ENCODE measurements around the gene KIFAP3.
A peak's percentile ranks its signal among the peaks of the same experiment; 100 is the strongest.
"Not testable (repeated sequence)": the region's sequence is repeated elsewhere in the genome, so short reads cannot be mapped to it uniquely, and the experiment has no call there.

KIFAP3 gene

GRCh38 chr1:170061676-170062075, 12.8 kb downstream of the KIFAP3 start:
- DNase-seq, result not testable (repeated sequence)

DNA sequence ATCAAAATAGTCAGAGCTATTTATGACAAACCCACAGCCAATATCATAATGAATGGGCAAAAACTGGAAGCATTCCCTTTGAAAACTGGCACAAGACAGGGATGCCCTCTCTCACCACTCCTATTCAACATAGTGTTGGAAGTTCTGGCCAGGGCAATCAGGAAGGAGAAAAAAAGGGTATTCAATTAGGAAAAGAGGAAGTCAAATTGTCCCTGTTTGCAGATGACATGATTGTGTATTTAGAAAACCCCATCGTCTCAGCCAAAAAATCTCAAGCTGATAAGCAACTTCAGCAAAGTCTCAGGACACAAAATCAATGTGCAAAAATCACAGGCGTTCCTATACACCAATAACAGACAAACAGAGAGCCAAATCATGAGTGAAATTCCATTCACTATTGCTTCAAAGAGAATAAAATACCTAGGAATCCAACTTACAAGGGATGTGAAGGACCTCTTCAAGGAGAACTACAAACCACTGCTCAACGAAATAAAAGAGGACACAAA, 14.4 kb downstream of the KIFAP3 start:
- not testable (repeated sequence) for DNase-seq

DNA sequence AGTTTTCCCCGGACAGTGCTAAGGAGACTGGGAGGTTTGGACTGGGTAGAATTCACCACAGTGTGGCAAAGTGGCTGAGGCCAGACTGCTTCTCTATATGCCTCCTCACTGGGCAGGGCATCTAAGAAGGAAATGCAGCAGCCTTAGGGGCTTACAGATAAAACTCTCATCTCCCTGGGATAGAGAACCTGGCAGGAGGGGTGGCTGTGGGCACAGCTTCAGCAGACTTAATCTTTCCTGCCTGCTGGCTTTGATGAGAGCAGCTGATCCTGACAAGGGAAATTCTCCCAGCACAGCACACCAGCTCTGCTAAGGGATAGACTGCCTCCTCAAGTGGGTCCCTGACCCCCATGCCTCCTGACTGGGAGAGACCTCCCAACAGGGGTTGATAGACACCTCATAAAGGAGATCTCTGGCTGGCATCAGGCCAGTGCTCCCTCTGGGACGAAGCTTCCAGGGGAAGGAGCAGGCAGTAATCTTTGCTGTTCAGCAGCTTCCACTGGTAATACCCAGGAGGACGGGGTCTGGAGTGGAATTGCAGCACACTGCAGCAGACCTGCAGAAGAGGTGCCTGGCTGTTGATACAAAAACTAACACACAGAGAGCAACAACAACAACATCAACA, 25.2 kb downstream of the KIFAP3 start:
- no peak for DNase-seq

GRCh38 chr1:170048515-170048914, 26.0 kb downstream of the KIFAP3 start:
- DNase-seq, result no peak

- DNase-seq, result no peak
Observed at GRCh38 chr1:170044187-170044586, 30.3 kb downstream of the KIFAP3 start.

DNA sequence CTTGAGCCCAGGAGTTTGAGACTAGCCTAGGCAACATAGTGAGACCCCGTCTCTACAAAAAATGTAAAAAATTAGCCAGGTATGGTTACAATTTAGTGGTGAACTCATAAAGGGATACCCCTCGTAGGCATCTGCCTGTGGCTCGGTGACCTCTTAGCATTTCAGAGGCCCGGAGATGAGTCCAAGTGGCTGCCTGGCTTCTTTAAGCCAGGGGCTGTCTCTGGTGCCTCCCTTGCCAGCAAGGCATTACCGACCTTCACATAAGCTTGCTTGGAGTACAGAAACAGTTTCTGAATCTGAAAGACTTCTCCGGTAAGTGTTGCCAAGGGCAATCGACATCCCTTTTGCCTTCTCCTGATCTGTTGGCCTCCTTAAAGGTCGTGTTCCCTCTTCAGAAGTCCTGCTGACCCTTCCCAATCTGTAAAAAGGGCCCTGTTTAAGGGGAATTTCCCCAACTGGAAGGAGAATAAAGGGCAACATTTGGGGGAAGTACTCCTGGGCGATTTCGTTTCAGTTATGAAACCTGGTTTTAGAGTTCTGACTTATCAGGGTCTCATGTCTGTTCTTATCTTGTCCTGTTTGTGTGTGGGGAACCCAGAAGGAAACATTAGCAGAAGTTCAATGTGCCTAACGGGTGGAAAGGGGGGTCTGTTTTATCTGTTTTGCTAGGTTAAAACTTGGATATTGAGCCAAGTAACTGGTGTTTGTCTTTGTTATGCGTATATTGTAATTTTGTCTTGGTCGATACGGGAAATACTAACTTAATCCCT, 32.9 kb downstream of the KIFAP3 start:
- DNase-seq, result no peak

- DNase-seq, result no peak
Observed at GRCh38 chr1:170032531-170033280, 41.8 kb downstream of the KIFAP3 start.

- no peak for DNase-seq
Observed at GRCh38 chr1:170030212-170030611, 44.3 kb downstream of the KIFAP3 start.

DNA sequence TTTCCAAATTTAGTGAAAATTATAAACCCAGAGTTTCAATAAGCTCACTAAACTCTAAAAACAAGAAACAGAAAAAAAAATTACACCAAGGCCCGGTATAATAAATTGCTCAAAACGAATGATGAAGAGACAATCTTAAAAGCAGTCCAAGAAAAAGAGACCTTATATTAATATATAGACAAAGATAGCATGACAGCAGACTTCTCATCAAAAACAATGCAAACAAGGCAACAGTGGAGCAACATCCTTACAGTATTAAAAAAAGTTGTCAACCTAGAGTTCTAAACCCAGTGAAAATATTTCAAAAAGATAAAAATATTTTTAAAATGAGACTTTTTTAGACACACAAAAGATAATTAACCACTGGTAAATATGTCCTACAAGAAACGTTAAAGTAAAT, 46.7 kb downstream of the KIFAP3 start:
- no peak for DNase-seq

GRCh38 chr1:170020859-170021258, 53.6 kb downstream of the KIFAP3 start:
- peak; percentile 1 for DNase-seq

GRCh38 chr1:170017478-170017877, 57.0 kb downstream of the KIFAP3 start:
- DNase-seq, result no peak

DNA sequence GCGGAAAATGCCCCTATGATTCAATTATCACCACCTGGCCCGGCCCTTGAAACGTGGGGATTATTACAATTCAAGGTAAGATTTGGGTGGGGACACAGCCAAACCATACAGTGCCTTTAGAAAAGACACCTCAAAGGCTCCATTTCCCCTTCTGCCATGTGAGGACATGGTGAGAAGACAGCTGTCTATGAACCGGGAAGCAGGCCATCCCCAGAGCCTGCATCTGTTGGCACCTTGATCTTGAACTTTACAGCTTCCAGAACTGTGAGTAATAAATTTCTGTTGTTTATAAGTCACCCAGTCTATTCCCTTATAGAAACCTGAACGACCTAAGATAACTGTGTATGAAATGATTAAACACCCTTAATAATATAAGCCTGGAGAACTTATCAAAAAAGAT, 61.6 kb downstream of the KIFAP3 start:
- DNase-seq, result no peak

- peak; percentile 20 for DNase-seq
Observed at GRCh38 chr1:170010443-170010842, 64.1 kb downstream of the KIFAP3 start.

GRCh38 chr1:170009551-170009950, 64.9 kb downstream of the KIFAP3 start:
- DNase-seq, result no peak

- not testable (repeated sequence) for DNase-seq
Observed at GRCh38 chr1:170008745-170009144, 65.8 kb downstream of the KIFAP3 start.

DNA sequence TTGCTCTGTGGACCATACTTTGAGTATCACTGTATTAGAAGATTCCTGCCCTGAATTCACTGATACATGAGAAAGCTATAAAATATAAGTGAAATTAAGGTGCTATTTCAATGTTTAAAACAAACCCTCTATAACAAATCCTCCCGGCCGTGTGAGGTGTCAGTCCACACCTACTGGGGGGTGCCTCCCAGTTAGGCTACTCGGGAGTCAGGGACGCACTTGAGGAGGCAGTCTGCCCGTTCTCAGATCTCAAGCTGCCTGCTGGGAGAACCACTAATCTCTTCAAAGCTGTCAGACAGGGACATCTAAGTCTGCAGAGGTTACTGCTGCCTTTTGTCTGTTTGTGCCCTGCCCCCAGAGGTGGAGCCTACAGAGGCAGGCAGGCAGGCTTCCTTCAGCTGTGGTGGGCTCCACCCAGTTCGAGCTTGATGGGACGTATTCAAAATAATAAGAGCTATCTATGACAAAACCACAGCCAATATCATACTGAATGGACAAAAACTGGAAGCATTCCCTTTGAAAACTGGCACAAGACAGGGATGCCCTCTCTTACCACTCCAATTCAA, 71.1 kb downstream of the KIFAP3 start:
- not testable (repeated sequence) for DNase-seq

GRCh38 chr1:170001266-170001665, 73.2 kb downstream of the KIFAP3 start:
- DNase-seq, result no peak

DNA sequence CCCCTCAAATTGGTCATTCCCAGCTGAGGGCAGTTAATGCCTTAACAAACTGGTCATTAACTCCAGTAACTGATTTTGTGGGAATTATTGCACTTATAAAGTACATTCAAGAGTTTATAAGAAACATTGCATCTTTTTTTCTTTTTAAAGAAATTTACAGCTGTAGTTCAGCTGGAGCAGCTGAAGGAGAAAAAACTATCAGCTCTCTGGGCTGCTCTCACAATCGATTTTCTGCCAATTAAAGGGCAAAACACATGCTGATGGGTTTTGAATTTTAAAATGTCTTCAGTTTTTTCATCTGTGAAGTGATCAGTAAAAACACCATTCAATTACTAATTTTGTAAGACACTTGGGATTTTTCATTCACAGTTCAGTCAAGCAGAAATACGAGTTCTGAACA, 74.7 kb downstream of the KIFAP3 start:
- DNase-seq, result no peak

- no peak for DNase-seq
Observed at GRCh38 chr1:169999331-169999741, 75.2 kb downstream of the KIFAP3 start.

DNA sequence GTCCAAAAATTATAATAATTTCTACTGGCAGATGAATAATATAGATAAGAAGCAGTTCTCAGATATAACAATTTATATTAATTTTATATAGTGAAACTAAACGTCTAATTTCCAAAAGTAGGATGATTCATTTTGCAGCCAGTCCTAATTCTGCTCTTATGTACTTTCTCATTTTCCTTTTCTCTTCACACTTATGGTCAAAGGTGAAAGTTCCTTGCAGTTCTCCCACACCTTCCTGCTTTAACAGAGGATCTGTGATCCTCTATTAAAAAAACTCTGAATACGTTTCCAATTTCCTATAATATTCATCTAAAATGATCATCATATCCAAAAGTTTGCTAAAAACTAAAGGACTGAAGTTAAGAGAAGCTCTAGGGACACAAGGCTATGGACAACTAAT, 78.5 kb downstream of the KIFAP3 start:
- no peak for DNase-seq

GRCh38 chr1:169989246-169989645, 85.2 kb downstream of the KIFAP3 start:
- no peak for DNase-seq

DNA sequence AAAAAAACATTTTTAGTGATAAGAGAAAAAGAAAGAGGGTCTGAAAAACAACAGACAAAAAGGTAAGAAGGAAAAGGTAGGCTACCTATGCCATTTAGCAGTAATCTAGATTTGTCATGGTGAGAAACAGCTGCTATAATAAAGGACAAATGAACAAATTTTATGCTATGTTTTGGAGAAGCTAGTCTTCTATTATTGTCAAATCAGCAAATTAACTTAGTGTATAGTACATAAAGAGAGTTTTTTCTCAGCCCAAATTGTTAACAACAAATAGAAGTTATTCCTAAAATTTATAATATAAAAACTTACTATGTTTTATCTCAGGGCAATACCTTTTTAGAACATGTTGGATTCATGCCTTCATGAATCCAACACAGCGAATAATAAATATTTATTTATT, 88.7 kb downstream of the KIFAP3 start:
- no peak for DNase-seq

GRCh38 chr1:169974067-169974466, 100.4 kb downstream of the KIFAP3 start:
- DNase-seq, result no peak

Measured in inflammatory macrophage treated with lipopolysaccharide for 4 hours (primary cell).